ENCODE data around the gene CREBRF.
"Not testable (repeated sequence)": the region's sequence is repeated elsewhere in the genome, so short reads cannot be mapped to it uniquely, and the experiment has no call there.

Gene CREBRF

GRCh38 chr5:173076471-173076870 lies 20.3 kb downstream of the CREBRF start:
- peaks cover 22% of the 10 kb centered on the region for H3K36me3 Mint-ChIP-seq (ENCODE audit: low read depth)
- H3K4me1 Mint-ChIP-seq (ENCODE audit: low read depth) = peaks cover 25% of the 10 kb centered on the region
- H3K27ac Mint-ChIP-seq; H3K9me3 Mint-ChIP-seq; H3K27me3 Mint-ChIP-seq; H3K4me3 Mint-ChIP-seq; intact Hi-C loops (cut with micrococcal nuclease): not testable (repeated sequence)

- no peaks in the 10 kb centered on the region for H3K9me3 Mint-ChIP-seq
- no peak overlapping the region for H3K27ac Mint-ChIP-seq
- no peaks in the 10 kb centered on the region for H3K27me3 Mint-ChIP-seq
- H3K4me1 Mint-ChIP-seq (ENCODE audit: low read depth) = peaks cover 27% of the 10 kb centered on the region
- intact Hi-C loops (cut with micrococcal nuclease) = no loop called here
- no peak overlapping the region for H3K4me3 Mint-ChIP-seq
- H3K36me3 Mint-ChIP-seq (ENCODE audit: low read depth) = peaks cover 37% of the 10 kb centered on the region
These were observed 22.7 kb downstream of the CREBRF start for GRCh38 chr5:173078878-173079277.

GRCh38 chr5:173089581-173089980 lies 33.4 kb downstream of the CREBRF start:
- intact Hi-C loops (cut with micrococcal nuclease) = no loop called here
- H3K4me1 Mint-ChIP-seq (ENCODE audit: low read depth) = peaks cover 18% of the 10 kb centered on the region
- H3K27ac Mint-ChIP-seq = no peak overlapping the region
- no peaks in the 10 kb centered on the region for H3K27me3 Mint-ChIP-seq
- no peak overlapping the region for H3K4me3 Mint-ChIP-seq
- H3K36me3 Mint-ChIP-seq (ENCODE audit: low read depth) = peaks cover 66% of the 10 kb centered on the region
- H3K9me3 Mint-ChIP-seq = no peaks in the 10 kb centered on the region

GRCh38 chr5:173090639-173091038 lies 34.5 kb downstream of the CREBRF start:
- Mint-ChIP-seq H3K4me1 (ENCODE audit: low read depth) (peaks cover 19% of the 10 kb centered on the region), H3K4me3 (no peak overlapping the region), H3K27ac (no peak overlapping the region), H3K36me3 (ENCODE audit: low read depth) (peaks cover 55% of the 10 kb centered on the region), H3K9me3 (no peaks in the 10 kb centered on the region), H3K27me3 (no peaks in the 10 kb centered on the region)
- intact Hi-C loops (cut with micrococcal nuclease) = no loop called here

- Mint-ChIP-seq H3K9me3 (no peaks in the 10 kb centered on the region), H3K27me3 (no peaks in the 10 kb centered on the region), H3K4me1 (ENCODE audit: low read depth) (peaks cover 20% of the 10 kb centered on the region), H3K27ac (no peak overlapping the region), H3K36me3 (ENCODE audit: low read depth) (peaks cover 42% of the 10 kb centered on the region), H3K4me3 (no peak overlapping the region)
- intact Hi-C loops (cut with micrococcal nuclease) = no loop called here
These were observed 35.8 kb downstream of the CREBRF start for GRCh38 chr5:173091981-173092380.

GRCh38 chr5:173093606-173094005 lies 37.5 kb downstream of the CREBRF start:
- H3K9me3 Mint-ChIP-seq = no peaks in the 10 kb centered on the region
- no peak overlapping the region for H3K4me3 Mint-ChIP-seq
- H3K36me3 Mint-ChIP-seq (ENCODE audit: low read depth) = peaks cover 29% of the 10 kb centered on the region
- intact Hi-C loops (cut with micrococcal nuclease) = no loop called here
- no peaks in the 10 kb centered on the region for H3K27me3 Mint-ChIP-seq
- H3K27ac Mint-ChIP-seq = no peak overlapping the region
- peaks cover 31% of the 10 kb centered on the region for H3K4me1 Mint-ChIP-seq (ENCODE audit: low read depth)

GRCh38 chr5:173094012-173094661 lies 38.0 kb downstream of the CREBRF start:
- Mint-ChIP-seq H3K36me3 (ENCODE audit: low read depth) (peaks cover 30% of the 10 kb centered on the region), H3K4me1 (ENCODE audit: low read depth) (peaks cover 35% of the 10 kb centered on the region), H3K9me3 (no peaks in the 10 kb centered on the region), H3K27me3 (no peaks in the 10 kb centered on the region), H3K27ac (no peak overlapping the region), H3K4me3 (no peak overlapping the region)
- intact Hi-C loops (cut with micrococcal nuclease) = no loop called here

GRCh38 chr5:173098787-173099186 lies 42.6 kb downstream of the CREBRF start:
- H3K4me3 Mint-ChIP-seq = no peak overlapping the region
- H3K36me3 Mint-ChIP-seq (ENCODE audit: low read depth) = peaks cover 33% of the 10 kb centered on the region
- intact Hi-C loops (cut with micrococcal nuclease) = no loop called here
- no peaks in the 10 kb centered on the region for H3K27me3 Mint-ChIP-seq
- H3K9me3 Mint-ChIP-seq = no peaks in the 10 kb centered on the region
- H3K27ac Mint-ChIP-seq = no peak overlapping the region
- peaks cover 36% of the 10 kb centered on the region for H3K4me1 Mint-ChIP-seq (ENCODE audit: low read depth)

- H3K36me3 Mint-ChIP-seq (ENCODE audit: low read depth) = peaks cover 33% of the 10 kb centered on the region
- no peak overlapping the region for H3K27ac Mint-ChIP-seq
- no peaks in the 10 kb centered on the region for H3K9me3 Mint-ChIP-seq
- no peaks in the 10 kb centered on the region for H3K27me3 Mint-ChIP-seq
- H3K4me1 Mint-ChIP-seq (ENCODE audit: low read depth) = peaks cover 29% of the 10 kb centered on the region
- intact Hi-C loops (cut with micrococcal nuclease) = no loop called here
- no peak overlapping the region for H3K4me3 Mint-ChIP-seq
These were observed 43.3 kb downstream of the CREBRF start for GRCh38 chr5:173099461-173099860.

- H3K27ac Mint-ChIP-seq = no peak overlapping the region
- no peak overlapping the region for H3K4me3 Mint-ChIP-seq
- H3K9me3 Mint-ChIP-seq = no peaks in the 10 kb centered on the region
- no peaks in the 10 kb centered on the region for H3K27me3 Mint-ChIP-seq
- intact Hi-C loops (cut with micrococcal nuclease) = no loop called here
- peaks cover 33% of the 10 kb centered on the region for H3K36me3 Mint-ChIP-seq (ENCODE audit: low read depth)
- H3K4me1 Mint-ChIP-seq (ENCODE audit: low read depth) = peaks cover 27% of the 10 kb centered on the region
These were observed 45.1 kb downstream of the CREBRF start for GRCh38 chr5:173101245-173101644.

GRCh38 chr5:173103411-173103810 lies 47.3 kb downstream of the CREBRF start:
- Mint-ChIP-seq H3K9me3 (no peaks in the 10 kb centered on the region), H3K36me3 (ENCODE audit: low read depth) (peaks cover 40% of the 10 kb centered on the region), H3K4me1 (ENCODE audit: low read depth) (peaks cover 15% of the 10 kb centered on the region), H3K27ac (no peak overlapping the region), H3K4me3 (no peak overlapping the region), H3K27me3 (no peaks in the 10 kb centered on the region)
- intact Hi-C loops (cut with micrococcal nuclease) = no loop called here

GRCh38 chr5:173108914-173109313 lies 52.8 kb downstream of the CREBRF start:
- intact Hi-C loops (cut with micrococcal nuclease) = no loop called here
- H3K4me1 Mint-ChIP-seq (ENCODE audit: low read depth) = no peaks in the 10 kb centered on the region
- no peaks in the 10 kb centered on the region for H3K27me3 Mint-ChIP-seq
- peaks cover 58% of the 10 kb centered on the region for H3K36me3 Mint-ChIP-seq (ENCODE audit: low read depth)
- no peak overlapping the region for H3K4me3 Mint-ChIP-seq
- no peak overlapping the region for H3K27ac Mint-ChIP-seq
- no peaks in the 10 kb centered on the region for H3K9me3 Mint-ChIP-seq

GRCh38 chr5:173114536-173114935 lies 58.4 kb downstream of the CREBRF start:
- Mint-ChIP-seq H3K27ac (no peak overlapping the region), H3K36me3 (ENCODE audit: low read depth) (peaks cover 89% of the 10 kb centered on the region), H3K9me3 (peaks cover 9% of the 10 kb centered on the region), H3K4me1 (ENCODE audit: low read depth) (no peaks in the 10 kb centered on the region), H3K27me3 (no peaks in the 10 kb centered on the region), H3K4me3 (no peak overlapping the region)
- intact Hi-C loops (cut with micrococcal nuclease) = no loop called here

- intact Hi-C loops (cut with micrococcal nuclease) = no loop called here
- Mint-ChIP-seq H3K4me3 (no peak overlapping the region), H3K27ac (no peak overlapping the region), H3K9me3 (peaks cover 9% of the 10 kb centered on the region), H3K27me3 (no peaks in the 10 kb centered on the region), H3K4me1 (ENCODE audit: low read depth) (no peaks in the 10 kb centered on the region), H3K36me3 (ENCODE audit: low read depth) (peaks cover 78% of the 10 kb centered on the region)
These were observed 63.6 kb downstream of the CREBRF start for GRCh38 chr5:173119719-173120118.

GRCh38 chr5:173123416-173123815 lies 67.3 kb downstream of the CREBRF start:
- H3K4me3 Mint-ChIP-seq = no peak overlapping the region
- no peaks in the 10 kb centered on the region for H3K27me3 Mint-ChIP-seq
- H3K9me3 Mint-ChIP-seq = no peaks in the 10 kb centered on the region
- peaks cover 78% of the 10 kb centered on the region for H3K36me3 Mint-ChIP-seq (ENCODE audit: low read depth)
- H3K27ac Mint-ChIP-seq = no peak overlapping the region
- H3K4me1 Mint-ChIP-seq (ENCODE audit: low read depth) = no peaks in the 10 kb centered on the region
- intact Hi-C loops (cut with micrococcal nuclease) = no loop called here

Data from dendritic cell treated with granulocyte-macrophage colony-stimulating factor and Interleukin-4, amounts not matched to agents 40 ng/mL and 50 ng/mL, for 4 days (primary cell).